Measurements from ENCODE around the gene LZTS3.

DNA sequence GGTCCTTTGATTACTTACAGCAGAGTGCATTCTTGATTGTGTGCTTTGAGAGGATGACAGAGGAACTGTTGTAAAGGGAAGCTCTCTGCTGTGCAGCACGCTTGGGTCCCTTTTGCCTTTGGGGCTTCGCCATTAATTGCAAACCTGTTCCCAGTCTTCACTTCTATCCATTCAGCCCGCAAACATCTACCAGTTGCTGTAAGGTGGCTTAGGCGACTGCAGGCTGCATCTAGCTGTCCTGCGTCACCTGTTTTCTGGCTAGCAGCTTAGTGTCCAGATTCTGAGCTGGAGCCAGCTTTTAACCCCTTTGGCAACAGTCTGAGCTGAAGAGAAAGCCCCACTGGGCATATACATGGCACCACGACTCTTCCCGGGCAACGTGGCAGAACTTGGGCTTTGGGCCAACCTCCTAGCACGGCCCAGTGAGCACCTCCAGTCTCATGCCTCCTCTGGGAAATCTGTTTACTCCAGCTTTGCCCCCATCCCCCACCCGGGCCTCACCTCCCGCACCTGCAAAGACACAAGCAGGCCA lies 11.2 kb downstream of the LZTS3 start:
- TF ChIP-seq POLR2A (IDR thresholded peaks at IDR 0.05; ENCODE audit: low read length) (no peak), GATA1 (IDR thresholded peaks at IDR 0.05; ENCODE audit: low read depth, low read length) (no peak)

Measured in erythroblast (primary cell).